HG03460 (cell line): ENCODE measurements around the gene TRIM15.
"Not testable (repeated sequence)": the region's sequence is repeated elsewhere in the genome, so short reads cannot be mapped to it uniquely, and the experiment has no call there.

ENCODE experiments used
- ATAC-seq: cut with Tn5 transposase; IDR thresholded peaks from one replicate; pipeline ENCODE4 v1.9.1; 2021; ENCODE audit not compliant: unreplicated experiment

TRIM15 gene

DNA sequence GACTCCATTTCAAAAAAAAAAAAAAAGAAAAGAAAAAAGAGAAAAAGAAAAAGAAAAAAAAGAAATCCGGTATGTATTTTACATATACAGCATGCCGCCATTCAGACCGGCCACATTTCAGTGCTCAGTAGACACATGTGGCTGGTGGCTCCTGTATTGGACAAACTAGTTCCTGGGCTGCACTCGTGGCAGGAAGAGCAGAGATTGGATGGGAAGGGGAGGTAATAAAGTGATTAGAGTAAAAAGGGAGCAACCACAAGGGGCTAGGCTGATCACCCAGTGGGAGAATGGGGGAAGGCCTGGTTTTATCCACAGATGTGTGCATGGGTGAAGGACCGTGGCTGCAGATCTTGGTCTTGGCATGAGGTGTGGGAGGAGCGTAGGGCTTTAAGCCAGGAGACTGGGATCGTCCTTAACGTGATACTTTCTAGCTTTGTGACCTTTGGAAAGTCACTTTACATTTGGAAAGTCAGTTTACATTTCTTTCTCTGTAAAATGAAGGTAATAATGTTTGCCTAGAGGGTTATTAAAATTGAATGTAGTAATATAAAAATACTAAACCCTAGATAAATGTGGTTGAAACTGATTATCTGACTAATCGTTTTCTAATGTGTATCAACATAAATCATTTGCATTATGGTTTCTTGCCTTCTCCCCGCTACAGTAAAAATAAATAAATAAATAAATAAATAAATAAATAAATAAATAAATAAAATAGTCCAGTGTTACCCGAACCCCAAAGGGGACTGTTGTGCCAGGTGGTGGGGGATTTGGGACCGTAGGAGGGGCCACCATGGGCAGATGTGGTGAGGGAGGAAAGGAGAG, 869 bp upstream of the TRIM15 start:
- ATAC-seq, result no peak

GRCh38 chr6:30163918-30164654, 740 bp downstream of the TRIM15 start:
- ATAC-seq, result no peak

DNA sequence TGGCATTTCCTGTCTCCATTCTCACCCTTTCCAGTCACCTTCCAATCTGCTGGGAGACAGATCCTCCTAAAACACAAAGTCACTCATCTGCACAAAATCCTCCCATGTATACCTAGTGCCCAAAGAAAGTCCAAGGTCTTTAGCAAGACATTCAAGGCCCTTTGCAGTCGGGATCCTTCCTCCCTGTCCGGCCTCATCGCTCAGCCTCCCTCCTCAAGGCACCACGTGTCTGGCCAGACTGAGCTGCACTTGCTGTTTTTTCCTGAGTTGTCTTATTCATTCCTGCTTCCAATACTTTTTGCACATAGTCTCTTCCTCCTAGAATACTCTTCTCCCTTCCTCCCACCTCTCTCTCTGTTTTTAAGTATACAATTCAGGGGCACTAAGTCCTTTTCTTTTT, 1.4 kb downstream of the TRIM15 start:
- no peak for ATAC-seq

- not testable (repeated sequence) for ATAC-seq
These were observed 1.9 kb downstream of the TRIM15 start for GRCh38 chr6:30165238-30165637.

DNA sequence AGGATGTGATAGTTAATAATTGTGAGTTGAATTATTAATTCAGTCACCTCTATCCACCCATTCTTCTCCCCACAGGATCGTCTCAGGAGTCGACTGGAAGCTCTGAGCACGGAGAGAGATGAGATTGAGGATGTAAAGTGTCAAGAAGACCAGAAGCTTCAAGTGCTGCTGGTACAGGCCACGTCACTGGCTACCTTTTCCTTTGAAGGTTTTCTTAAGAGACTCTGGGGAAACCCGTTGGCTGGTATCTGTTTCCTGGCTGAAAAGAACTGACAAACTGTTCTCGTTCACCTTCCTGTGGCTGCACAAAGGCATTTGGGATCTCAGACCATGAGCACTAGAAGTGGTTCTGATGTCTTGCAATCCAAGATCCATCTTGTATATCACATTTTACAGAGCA, 3.8 kb downstream of the TRIM15 start:
- no peak for ATAC-seq

DNA sequence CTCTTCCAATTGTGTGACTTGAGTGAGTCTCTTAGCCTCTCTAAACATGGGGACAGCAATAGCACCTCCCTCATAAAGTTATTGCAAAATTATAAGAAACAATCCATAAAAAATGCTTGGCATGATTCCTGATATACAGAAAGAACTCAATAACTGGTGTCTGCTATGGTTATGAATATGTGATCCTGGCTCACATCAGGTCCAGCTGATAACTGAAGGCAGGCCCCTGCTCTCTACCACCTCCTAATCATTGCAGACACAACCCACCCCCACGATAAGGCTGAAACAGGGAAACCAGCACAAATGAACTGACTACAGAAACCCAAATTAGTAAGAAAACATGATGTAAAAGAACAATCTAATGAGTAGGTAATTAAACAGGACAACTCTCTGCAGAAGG, 5.4 kb downstream of the TRIM15 start:
- ATAC-seq, result no peak

DNA sequence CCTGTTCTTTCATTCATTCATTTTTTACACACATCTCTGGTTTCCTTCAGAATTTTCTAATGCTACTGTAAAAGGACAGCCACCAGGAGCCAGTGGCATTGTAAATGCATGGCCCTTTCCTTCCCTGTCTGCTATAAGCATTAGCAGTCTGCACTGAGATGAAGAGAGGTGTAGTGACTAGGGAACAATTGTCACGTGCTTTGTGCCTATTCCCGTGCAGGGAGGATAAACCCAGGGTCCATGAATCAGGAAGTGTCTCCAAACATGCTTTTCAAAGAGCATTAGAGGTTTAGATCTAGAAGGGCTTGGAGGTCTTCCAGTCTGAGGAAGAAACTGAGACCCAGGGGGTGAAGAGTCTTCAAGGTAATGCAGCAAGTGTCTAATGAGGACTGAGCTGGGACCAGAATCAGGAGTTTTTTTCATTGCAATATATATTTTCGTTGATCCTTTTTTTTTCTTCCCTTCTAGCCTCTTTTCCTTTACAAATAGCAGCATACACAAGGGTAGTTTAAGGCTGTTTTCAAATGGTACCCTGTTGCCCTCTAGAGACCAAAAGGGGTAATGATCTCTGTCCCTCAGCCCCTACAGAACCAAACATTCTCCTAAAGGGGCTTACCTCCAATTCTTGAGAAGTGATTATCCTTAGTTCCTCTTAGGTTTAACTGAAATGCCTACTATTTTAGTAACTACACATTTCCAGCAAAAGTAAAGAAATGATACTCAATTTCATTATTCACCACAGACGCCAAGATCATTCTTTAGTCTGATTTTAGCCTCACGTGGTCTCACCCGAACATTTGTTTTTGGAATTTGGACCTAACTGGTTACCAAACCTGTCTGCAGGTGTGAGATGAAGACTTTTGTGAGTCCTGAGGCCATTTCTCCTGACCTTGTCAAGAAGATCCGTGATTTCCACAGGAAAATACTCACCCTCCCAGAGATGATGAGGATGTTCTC, 6.6 kb downstream of the TRIM15 start:
- no peak for ATAC-seq

GRCh38 chr6:30171677-30172471, 8.5 kb downstream of the TRIM15 start:
- no peak for ATAC-seq

DNA sequence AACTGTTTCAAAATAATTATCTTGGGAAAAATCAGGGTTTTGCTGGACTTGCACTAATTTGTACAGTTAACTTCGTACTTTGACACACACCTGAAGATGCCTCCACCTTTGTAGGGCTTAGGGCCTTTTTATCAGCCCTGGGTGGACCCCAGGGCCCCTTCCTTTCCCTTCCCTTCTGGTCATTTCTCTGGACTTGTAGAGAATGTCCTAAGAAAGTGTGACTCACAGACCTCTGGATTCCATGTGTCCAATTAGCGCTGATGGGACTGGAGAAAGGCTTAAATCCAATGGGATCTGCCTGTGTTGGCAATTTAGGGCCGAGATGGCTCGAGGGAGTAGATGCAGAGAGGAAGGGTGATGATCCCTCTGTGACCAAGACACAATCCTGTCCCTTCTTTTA, 9.3 kb downstream of the TRIM15 start:
- ATAC-seq, result no peak

GRCh38 chr6:30175765-30176164, 12.4 kb downstream of the TRIM15 start:
- ATAC-seq, result no peak

- ATAC-seq, result no peak
These were observed 15.5 kb downstream of the TRIM15 start for GRCh38 chr6:30178837-30179236.

DNA sequence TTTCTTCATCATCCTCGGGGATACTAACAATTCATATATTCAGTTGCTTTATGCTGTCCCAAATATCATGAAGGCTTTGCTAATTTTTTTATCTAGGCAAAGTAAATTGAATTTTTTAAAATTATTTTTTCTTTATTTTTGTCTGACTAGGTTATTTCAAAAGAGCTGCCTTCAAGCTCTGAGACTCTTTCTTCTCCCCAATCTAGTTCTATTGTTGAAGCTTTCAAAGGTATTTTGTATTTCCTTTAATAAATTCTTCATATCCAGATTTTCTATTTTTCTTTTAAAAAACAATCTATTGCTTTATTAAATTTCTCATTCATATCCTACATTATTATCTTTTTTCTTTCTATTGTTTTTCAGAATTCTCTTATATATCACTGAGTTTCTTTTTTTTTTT, 16.8 kb downstream of the TRIM15 start:
- no peak for ATAC-seq

GRCh38 chr6:30184417-30185031, 21.2 kb downstream of the TRIM15 start:
- ATAC-seq, result no peak

DNA sequence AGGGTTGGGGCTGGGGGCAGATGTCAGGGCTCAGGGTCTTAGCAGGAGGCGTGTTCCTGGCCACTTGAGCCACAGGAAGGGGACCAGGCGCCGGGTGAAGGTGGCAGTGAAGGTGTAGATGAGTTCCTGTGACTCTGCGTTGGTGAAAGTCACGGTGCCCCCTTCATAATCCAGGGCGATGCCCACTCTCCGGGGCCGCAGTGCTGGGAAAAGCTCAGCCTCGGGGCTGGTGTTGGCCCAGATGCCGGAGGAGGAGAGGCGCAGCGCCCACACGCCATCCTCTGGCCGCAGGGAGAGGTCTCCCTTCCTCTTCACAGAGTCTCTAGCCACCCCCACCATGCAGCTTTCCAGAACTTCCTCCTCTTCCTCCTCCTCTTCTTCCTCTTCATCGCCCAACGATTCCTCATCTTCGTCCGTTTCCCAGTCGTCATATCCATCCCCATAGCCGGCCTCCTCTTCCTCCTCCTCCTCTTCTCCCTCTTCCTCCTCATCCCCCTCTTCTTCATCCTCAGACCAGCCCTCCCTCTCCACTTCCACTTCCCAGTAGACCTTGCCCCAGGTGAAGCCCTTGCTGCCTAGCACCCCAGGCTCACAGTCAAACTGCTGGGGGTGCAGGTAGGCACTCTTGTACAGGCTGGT, 22.6 kb downstream of the TRIM15 start:
- no peak for ATAC-seq

DNA sequence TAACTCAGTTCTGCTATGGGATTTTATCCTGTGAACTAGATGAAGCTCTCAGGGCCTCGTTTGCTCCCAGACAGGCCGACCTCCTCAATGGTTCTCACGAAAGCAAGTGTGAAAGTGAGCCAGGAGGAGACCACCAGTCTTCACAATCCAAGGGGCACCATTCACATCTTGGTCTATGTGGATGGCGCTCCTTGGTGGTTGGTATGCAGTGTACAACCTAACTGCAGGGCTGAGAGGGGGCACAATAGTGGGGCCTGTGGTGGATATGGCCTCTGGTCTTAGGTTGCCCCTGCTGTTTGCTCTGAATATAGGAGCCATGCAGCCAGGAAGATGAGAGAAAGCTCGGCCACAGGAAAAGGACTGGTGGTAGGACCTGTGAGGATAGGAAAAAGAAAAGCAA, 25.2 kb downstream of the TRIM15 start:
- no peak for ATAC-seq

DNA sequence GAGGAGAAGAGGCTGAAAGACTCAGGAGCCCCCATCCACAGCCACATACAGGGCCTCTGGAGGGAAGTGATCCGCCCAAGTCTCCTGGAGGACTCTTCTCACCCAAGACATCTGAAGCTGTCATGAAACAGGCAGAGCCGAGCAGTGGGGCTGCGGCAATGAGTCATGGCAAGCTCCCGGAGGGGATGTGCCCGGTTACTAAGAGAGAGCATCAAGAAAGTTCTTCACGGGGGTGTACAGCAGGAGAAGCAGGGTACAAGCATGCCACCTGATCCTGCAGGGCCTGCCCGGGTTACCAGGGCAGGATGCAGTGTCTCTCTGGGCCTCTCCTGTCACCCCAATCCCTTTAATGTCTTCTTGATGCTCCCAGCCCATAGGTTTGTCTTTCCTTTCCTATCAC, 28.7 kb downstream of the TRIM15 start:
- ATAC-seq, result no peak

- no peak for ATAC-seq
These were observed 31.7 kb downstream of the TRIM15 start for GRCh38 chr6:30194797-30195690.

- ATAC-seq, result no peak
These were observed 32.6 kb downstream of the TRIM15 start for GRCh38 chr6:30195951-30196350.

GRCh38 chr6:30196376-30196775, 33.0 kb downstream of the TRIM15 start:
- no peak for ATAC-seq
